ENCODE data around the gene TMEM234.

DNA sequence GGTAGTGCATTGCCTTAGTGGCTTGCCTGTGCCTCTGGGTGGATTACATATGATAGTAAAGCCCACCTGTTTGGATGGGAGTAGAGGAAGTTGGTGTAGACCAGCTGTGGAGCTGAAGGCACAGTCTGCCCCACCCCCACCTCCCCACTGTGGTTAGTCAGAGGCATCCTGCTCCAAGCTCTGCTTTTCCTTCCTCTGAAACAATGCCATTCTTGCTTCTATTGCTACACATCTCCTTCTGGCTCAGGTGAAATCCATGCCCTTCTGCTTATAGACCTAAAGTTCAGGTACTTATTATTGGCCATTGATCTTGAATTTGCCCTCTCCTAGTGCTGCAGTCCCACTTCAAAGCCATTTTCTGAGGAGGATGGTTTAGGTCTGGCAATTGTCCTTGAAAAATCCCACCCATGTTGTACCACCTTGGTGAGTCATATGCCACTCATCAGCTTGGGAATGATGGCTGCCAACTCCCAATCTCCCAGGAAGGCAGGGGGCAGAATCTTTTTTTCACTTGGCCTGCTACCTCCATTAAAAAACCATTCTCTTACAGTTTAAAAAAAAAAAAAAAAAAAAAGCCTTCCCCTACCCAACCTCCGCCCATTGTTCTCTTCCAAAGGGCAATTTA, 49.4 kb downstream of the TMEM234 start:
- TF ChIP-seq, protein P1, sequence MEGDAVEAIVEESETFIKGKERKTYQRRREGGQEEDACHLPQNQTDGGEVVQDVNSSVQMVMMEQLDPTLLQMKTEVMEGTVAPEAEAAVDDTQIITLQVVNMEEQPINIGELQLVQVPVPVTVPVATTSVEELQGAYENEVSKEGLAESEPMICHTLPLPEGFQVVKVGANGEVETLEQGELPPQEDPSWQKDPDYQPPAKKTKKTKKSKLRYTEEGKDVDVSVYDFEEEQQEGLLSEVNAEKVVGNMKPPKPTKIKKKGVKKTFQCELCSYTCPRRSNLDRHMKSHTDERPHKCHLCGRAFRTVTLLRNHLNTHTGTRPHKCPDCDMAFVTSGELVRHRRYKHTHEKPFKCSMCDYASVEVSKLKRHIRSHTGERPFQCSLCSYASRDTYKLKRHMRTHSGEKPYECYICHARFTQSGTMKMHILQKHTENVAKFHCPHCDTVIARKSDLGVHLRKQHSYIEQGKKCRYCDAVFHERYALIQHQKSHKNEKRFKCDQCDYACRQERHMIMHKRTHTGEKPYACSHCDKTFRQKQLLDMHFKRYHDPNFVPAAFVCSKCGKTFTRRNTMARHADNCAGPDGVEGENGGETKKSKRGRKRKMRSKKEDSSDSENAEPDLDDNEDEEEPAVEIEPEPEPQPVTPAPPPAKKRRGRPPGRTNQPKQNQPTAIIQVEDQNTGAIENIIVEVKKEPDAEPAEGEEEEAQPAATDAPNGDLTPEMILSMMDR (IDR thresholded peaks at IDR 0.05): no peak
- TF ChIP-seq POLR2A (IDR thresholded peaks at IDR 0.05): no peak

All from right lobe of liver (tissue), 4 donors.